ENCODE measurements around the gene ARID2.

ARID2 gene

GRCh38 chr12:45721954-45722353 is 7.6 kb upstream of the ARID2 start:
- DNase-seq (ENCODE audit: low read depth, low spot score) = no peak

DNA sequence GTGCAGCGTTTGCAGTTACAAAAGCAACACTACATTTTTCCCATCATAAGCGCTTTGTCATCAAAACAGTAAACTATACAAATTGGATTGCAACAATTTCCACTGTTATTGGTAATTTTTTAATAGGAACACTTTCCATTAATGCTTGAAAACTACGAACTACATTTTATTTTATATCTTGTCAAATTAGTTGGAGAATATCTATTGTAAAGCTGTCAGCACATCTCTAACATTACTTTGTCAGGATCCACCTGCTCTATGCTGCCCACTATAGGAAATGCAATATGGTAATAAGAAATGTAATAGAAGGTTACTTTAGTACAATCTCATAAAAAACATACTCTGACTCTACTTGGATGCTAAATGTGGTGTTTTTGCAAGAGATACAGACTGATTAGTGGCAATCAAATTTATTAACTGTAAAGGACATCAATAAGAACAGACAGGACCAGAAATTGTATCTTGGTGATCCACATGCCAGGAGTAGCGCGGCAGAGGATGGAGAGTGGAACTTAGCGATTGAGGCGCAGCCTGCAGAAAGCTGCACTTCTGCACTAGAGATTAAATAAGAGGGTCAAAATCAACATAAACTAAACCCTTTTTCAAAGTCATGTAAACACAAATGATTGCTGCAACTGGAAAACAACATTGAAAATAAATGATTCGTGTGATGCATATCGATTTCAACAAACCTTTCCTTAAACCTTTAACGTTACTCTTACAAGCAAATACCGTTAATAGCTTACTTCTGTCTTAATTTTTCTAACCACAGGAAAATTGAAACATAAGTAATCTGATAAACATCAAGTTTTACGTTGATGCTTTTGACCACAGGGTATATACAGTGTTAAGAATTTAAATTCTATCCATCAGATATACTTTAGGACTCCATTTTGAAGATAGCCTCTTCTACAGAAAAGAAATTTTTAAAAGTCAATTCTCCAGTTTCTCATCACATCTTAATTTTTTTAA is 3.6 kb upstream of the ARID2 start:
- no peak for DNase-seq (ENCODE audit: low read depth, low spot score)

GRCh38 chr12:45726603-45727300 is 2.8 kb upstream of the ARID2 start:
- peak; percentile 63 for DNase-seq (ENCODE audit: low read depth, low spot score)

DNA sequence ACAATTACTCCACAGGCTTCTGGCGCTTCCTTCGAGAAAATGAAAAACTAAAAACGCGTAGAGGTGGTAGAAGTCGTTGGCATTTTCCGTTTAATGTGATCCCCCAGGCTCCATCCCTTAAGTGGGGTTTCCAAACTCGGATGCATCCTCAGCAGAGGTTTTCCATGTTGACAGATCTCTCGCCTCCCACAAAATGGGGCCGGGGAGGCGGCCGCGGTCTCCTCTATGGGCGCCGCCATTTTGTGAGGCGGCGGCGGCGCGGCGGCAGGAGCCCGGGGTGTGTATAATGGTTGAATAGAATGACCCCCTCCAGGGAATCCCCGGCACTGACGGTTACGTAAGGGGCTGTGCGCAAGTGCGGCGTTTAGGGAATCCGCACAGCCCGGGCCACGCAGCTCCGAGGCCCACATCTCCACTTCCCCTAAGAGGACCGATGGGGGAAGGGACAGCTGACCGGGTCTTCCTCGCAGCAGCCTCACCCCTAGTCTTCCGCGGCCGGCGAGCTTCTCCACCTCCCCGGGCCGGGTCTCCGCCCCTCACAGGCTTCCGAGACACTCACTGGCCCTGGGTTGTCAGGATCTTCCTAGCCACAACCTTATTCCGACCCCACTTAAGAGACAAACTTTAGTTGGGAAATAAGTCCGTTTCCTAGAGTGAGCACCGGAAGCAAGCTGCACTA is 2.1 kb upstream of the ARID2 start:
- peak; percentile 99 for DNase-seq (ENCODE audit: low read depth, low spot score)

- no peak for DNase-seq (ENCODE audit: low read depth, low spot score)
Observed at GRCh38 chr12:45727980-45728629, 1.4 kb upstream of the ARID2 start.

GRCh38 chr12:45728630-45729232 is 775 bp upstream of the ARID2 start:
- peak; percentile 98 for DNase-seq (ENCODE audit: low read depth, low spot score)

DNA sequence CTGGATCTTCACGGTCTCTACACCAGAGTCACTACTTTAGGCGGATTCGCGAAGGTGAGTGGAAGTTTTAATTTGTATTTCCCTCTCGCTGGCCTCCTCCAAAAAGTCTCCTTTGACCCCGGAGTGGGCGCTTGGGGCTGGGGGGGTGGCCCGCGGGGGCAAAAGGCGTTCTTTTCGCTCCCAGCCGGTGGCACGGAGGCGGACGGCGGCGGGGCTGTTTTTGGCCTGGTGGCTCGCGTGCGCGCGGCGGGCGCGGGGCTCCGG is 510 bp downstream of the ARID2 start:
- no peak for DNase-seq (ENCODE audit: low read depth, low spot score)

DNA sequence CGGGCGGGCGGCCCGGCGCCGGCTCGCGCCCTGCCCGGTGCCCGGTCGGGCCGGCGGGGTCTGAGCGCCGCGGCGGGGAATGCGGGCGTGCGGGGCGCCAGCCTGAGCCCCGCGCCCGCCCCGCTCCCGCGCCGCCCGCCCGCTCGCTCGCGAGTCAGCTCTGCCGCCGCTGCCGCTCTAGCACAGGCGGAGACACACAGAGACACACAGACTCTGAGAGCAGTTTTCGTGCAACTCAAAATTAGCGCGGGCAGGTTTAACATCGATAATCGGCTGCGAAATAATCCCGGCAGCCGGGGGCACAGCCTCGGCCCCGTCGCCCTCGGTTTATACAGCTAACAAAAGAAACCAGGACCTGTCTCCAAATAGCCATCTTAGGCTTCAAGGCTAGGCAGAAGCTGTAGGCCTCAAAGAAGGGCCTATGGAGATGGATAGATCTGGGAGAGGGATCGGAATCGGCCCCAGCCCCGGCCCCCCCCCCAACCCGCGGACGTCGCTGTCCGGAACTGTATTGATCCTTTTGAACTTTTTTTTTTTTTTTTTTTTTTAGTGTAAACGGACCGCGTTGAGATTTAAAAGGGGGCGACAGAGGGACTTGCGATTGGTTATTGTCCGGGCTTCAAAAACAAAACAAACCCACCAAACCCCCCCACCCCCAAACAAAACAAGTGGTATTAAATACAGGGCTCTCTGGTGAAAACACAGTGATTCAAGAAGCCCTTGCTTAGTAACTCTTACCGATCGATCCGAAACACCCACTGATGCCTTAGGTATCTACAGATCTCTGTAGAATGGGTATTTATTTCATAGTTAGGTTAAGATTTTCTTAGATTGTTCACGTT is 1.1 kb downstream of the ARID2 start:
- peak; percentile 75 for DNase-seq (ENCODE audit: low read depth, low spot score)

- DNase-seq (ENCODE audit: low read depth, low spot score) = no peak
Observed at GRCh38 chr12:45731190-45731775, 1.8 kb downstream of the ARID2 start.

- no peak for DNase-seq (ENCODE audit: low read depth, low spot score)
Observed at GRCh38 chr12:45732250-45732649, 2.7 kb downstream of the ARID2 start.

DNA sequence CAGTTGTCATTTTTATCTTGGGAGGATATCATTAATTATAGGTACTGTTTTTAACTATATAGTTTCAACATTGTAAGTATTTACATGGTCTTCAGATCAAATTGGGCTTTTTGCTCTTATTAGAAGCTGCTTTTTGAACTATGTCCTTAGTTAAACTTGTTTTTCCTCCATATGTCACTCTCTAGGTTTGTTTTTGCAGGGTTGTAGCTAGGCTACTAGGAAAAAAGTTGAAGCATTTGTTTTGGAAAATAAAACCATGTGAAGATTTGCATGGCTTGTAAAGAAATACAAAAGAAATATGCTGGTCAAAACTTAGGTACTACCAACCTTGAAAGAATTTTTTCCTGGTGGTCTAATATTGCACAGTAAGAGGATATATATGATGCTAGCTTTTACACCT is 3.4 kb downstream of the ARID2 start:
- no peak for DNase-seq (ENCODE audit: low read depth, low spot score)

DNA sequence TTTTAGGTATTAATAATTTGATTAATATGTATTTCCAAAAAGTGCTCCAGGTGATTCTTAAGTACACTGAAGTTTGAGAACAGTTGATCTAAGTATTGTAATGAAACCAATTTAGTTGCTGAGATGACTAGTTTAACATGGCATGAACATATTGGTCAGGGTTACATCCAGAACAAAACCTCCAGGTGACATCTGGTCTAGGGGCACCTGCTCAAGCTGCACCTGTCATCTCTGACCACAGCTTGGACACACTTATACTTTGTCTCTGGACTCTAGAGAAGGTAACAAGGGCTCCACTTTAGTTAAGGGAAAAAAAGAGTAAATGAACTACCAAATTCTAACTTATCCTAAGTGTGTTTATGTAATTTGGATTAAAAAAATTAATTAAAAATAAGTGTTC is 8.1 kb downstream of the ARID2 start:
- no peak for DNase-seq (ENCODE audit: low read depth, low spot score)

DNA sequence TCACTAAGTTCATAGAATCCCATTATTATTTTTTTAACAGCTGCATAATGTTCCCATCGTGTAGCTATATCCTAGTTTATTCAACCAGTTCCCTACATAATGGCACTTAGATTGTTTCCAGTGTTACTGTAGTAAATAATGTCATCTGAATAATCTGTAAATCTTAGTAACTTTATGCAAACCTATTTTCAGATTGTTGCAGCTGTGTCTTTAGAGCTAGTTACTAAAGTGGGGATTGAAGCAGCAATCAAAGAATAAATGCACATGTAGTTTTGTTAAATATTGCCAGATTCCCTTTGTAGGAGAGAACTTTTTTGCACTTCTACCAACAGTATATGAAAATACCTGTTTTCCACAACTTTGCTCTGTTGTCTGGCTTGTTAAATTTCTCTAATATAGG is 13.1 kb downstream of the ARID2 start:
- no peak for DNase-seq (ENCODE audit: low read depth, low spot score)

- no peak for DNase-seq (ENCODE audit: low read depth, low spot score)
Observed at GRCh38 chr12:45743247-45743646, 13.7 kb downstream of the ARID2 start.

GRCh38 chr12:45745861-45746277 is 16.4 kb downstream of the ARID2 start:
- DNase-seq (ENCODE audit: low read depth, low spot score) = no peak

DNA sequence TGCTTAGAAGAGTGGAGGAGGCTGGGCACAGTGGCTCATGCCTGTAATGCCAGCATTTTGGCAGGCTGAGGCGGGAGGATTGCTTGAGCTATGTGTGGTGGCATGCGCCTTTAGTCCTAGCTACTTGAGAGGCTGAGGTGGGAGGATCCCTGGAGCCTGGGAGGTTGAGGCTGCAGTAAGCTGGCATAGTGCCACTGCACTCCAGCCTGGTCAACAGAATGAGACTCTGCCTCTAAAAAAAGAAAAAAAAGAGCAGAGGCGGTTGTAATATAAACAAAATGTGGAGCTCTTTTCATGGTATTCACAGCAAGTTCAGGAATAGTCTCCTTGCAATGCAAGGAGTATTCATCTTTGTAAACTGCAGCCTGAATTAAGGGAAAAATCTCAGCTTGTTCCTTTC is 27.2 kb downstream of the ARID2 start:
- no peak for DNase-seq (ENCODE audit: low read depth, low spot score)

DNA sequence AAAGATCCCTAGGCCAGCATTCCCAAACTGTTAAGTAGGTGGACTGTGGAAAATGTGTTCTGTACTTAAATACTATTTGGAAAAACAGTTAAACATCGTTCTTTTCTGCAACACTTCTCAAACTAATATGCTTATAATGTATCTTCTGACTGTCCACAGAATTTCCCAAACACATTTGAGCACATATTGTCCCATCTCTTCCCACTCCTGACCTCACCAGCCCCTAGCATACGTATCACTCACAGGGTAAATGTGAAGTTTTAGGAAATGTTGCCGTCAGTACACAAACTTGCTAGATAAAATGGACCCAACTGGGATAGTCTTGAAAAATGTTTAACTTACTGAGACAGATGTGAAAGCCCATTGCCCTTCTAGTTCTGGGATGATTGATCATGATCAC is 27.7 kb downstream of the ARID2 start:
- no peak for DNase-seq (ENCODE audit: low read depth, low spot score)

- no peak for DNase-seq (ENCODE audit: low read depth, low spot score)
Observed at GRCh38 chr12:45760333-45760732, 30.8 kb downstream of the ARID2 start.

DNA sequence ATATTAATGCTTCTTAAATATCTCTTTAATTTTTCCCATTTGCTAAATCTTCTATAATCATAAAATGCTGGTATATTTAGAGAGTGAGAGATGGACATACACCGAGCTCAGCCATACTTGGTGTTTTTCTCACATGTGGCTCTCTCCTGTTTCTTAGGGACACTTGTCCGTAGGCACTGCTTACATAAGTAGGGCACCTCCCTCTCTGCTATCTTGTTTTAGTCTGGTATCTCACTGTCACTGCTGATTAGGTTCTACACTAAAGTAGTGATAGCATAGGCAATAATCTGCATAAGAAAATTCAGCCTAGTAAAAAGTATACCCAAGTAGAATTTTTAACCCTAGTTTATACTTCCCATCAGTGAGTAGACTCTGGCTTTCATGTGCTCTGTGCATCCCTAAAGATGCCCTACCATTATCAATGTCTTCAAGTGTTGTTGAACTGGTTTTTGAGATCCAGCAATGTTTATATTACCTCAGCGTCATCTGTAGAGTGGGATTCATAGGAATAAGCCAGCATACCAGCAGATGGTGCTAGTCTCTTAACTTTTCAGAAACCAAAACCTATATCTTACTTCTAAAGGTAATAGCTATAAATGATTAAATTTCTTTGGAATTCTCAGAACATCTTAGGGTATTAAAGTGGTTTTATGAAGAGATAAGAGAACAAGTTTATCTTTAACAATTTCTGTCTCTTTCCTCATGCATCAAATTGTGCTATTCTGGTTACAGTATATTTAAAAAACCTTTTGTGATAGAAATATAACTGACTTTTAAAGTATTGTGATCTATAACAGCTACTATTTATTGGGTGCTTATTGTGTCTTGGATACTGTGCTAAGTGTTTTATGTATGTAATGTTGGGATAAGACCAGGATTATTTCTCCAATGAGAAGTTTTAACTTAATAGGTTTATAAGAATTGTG is 32.9 kb downstream of the ARID2 start:
- DNase-seq (ENCODE audit: low read depth, low spot score) = no peak
